ENCODE results near the gene XYLT1. TPM values are rescaled to one million over a fixed set of nuclear protein-coding genes. Genes with fewer than 3 reads are reported as not detected.

XYLT1 gene
- total and polyA plus RNA-seq, 10 of the 15 experiments (the other 5 are each of a cell fraction or from before 2014, with no cell fraction given), result 0.88 to 14.8 (median 5.8) TPM

DNA sequence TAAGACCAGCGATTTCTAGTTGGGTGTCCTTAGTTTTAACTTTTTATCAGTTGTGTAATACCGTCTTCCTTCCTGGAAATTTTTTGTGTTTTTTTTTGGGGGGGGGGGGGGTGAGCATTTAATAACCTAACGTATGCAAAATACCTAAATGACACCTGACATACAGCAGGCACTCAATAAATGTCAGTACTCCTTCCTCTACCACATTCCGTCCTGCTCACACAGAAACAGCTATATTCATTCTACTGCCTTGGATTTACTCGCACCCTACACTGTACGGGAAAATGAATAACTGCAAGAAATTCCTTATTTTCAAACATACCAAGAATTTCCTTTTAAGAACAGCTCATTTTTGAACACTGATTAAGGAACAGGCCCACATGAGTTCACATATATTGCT lies 5.3 kb downstream of the XYLT1 start:
- Histone ChIP-seq H4K20me1 (ENCODE audit: control insufficient read depth, insufficient read depth) (0 out of 2 replicates have a peak, but pooled peaks cover 2% of the 10 kb centered on the region), H3K27ac (ENCODE audit: control insufficient read depth, insufficient read depth) (no peak overlapping the region), H3K79me2 (ENCODE audit: control insufficient read depth, insufficient read depth, low read length) (peaks cover 6% of the 10 kb centered on the region), H3K9me3 (replicated peaks; ENCODE audit: control insufficient read depth, insufficient read depth, low read length) (no peaks in the 10 kb centered on the region; the same call in 2 of the 3 replicates), H3K4me1 (ENCODE audit: control insufficient read depth, insufficient read depth, low read length) (peaks cover 42% of the 10 kb centered on the region), H3K27me3 (replicated peaks in 1 of 2; ENCODE audit: control insufficient read depth in 2 of 2, insufficient read depth in 2 of 2, low read length in 1 of 2) (peaks cover 0 to 3% of the 10 kb centered on the region in 2 experiments; a peak in 3 of 4 replicates), H3K4me3 (no peak overlapping the region), H3K36me3 (ENCODE audit: control insufficient read depth in 2 of 2, insufficient read depth in 2 of 2, low read length in 1 of 2) (no peaks in the 10 kb centered on the region), H2AFZ (ENCODE audit: control insufficient read depth, low read depth, low read length) (no peak overlapping the region), H3K4me2 (ENCODE audit: control insufficient read depth, insufficient read depth) (no peak overlapping the region), H3K9ac (ENCODE audit: control insufficient read depth, insufficient read depth, low read length) (no peak overlapping the region)
- ATAC-seq (no peak), DNase-seq (ENCODE audit: low read depth, low spot score) (no peak), FAIRE-seq (no peak)
- no peak for TF ChIP-seq NRF1 (conservative IDR thresholded peaks at IDR 0.05; ENCODE audit: low read depth, low read length)
- no peak for TF ChIP-seq BRCA1 (IDR thresholded peaks at IDR 0.05; ENCODE audit: low read depth, low read length)
- TF ChIP-seq, protein P1, sequence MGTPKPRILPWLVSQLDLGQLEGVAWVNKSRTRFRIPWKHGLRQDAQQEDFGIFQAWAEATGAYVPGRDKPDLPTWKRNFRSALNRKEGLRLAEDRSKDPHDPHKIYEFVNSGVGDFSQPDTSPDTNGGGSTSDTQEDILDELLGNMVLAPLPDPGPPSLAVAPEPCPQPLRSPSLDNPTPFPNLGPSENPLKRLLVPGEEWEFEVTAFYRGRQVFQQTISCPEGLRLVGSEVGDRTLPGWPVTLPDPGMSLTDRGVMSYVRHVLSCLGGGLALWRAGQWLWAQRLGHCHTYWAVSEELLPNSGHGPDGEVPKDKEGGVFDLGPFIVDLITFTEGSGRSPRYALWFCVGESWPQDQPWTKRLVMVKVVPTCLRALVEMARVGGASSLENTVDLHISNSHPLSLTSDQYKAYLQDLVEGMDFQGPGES (IDR thresholded peaks at IDR 0.05), result no peak
- no peak for TF ChIP-seq FOXK2 (IDR thresholded peaks at IDR 0.05)
- no peak for TF ChIP-seq SRF (IDR thresholded peaks at IDR 0.05; ENCODE audit: low read depth in 2 of 2, low read length in 2 of 2)
- TF ChIP-seq SMARCA5 (IDR thresholded peaks at IDR 0.05), result no peak
- TF ChIP-seq, protein P2, sequence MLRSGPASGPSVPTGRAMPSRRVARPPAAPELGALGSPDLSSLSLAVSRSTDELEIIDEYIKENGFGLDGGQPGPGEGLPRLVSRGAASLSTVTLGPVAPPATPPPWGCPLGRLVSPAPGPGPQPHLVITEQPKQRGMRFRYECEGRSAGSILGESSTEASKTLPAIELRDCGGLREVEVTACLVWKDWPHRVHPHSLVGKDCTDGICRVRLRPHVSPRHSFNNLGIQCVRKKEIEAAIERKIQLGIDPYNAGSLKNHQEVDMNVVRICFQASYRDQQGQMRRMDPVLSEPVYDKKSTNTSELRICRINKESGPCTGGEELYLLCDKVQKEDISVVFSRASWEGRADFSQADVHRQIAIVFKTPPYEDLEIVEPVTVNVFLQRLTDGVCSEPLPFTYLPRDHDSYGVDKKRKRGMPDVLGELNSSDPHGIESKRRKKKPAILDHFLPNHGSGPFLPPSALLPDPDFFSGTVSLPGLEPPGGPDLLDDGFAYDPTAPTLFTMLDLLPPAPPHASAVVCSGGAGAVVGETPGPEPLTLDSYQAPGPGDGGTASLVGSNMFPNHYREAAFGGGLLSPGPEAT (IDR thresholded peaks at IDR 0.05; ENCODE audit: low read depth), result no peak
- TF ChIP-seq, protein P3, sequence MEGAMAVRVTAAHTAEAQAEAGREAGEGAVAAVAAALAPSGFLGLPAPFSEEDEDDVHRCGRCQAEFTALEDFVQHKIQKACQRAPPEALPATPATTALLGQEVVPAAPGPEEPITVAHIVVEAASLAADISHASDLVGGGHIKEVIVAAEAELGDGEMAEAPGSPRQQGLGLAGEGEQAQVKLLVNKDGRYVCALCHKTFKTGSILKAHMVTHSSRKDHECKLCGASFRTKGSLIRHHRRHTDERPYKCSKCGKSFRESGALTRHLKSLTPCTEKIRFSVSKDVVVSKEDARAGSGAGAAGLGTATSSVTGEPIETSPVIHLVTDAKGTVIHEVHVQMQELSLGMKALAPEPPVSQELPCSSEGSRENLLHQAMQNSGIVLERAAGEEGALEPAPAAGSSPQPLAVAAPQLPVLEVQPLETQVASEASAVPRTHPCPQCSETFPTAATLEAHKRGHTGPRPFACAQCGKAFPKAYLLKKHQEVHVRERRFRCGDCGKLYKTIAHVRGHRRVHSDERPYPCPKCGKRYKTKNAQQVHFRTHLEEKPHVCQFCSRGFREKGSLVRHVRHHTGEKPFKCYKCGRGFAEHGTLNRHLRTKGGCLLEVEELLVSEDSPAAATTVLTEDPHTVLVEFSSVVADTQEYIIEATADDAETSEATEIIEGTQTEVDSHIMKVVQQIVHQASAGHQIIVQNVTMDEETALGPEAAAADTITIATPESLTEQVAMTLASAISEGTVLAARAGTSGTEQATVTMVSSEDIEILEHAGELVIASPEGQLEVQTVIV (IDR thresholded peaks at IDR 0.05; ENCODE audit: borderline replicate concordance, partially characterized antibody), result no peak
- no peak for TF ChIP-seq LARP7 (IDR thresholded peaks at IDR 0.05)
- TF ChIP-seq ZNF384 (IDR thresholded peaks at IDR 0.05; ENCODE audit: borderline replicate concordance, low read depth, low read length), result no peak
- TF ChIP-seq BMI1 (IDR thresholded peaks at IDR 0.05; ENCODE audit: borderline replicate concordance), result no peak
- WGBS (ENCODE audit: insufficient coverage, insufficient replicate concordance, low lambda C conversion rate, missing lambda C conversion rate), result 74% methylated on average over 6 of the region's 6 CpGs
- intact Hi-C loops (cut with micrococcal nuclease; ENCODE audit: unreplicated experiment), result loop anchor here (5.0 to 10.0 kb wide), 5 partner anchors 98 to 391 kb away; no protein-coding TSS in a partner anchor
- RAD21 ChIA-PET (ENCODE audit: unreplicated experiment), result interaction anchor here (0.6 to 11.3 kb wide), 11 partner anchors 49 to 253 kb away, joined by 3 to 111 read pairs (median 5); no protein-coding TSS in a partner anchor
- SMC1A ChIA-PET (ENCODE audit: uncharacterized antibody, unreplicated experiment), result interaction anchor here (0.6 to 8.5 kb wide), 28 partner anchors 10 to 310 kb away, joined by 3 to 119 read pairs (median 4); no protein-coding TSS in a partner anchor
- BruUV-seq (replicated peaks), result no TSS peak
- CTCF ChIA-PET, result interaction anchor here (0.6 to 10.5 kb wide), 12 partner anchors 9 to 248 kb away, joined by 3 to 85 read pairs (median 4); no protein-coding TSS in a partner anchor
- in situ Hi-C loops (cut with MboI), result loop anchor here (5.0 kb wide), 2 partner anchors 163 to 208 kb away; no protein-coding TSS in a partner anchor
- POLR2A ChIA-PET, result interaction anchor here (0.6 to 3.9 kb wide), 6 partner anchors 49 to 164 kb away, joined by 3 to 24 read pairs (median 6); no protein-coding TSS in a partner anchor

Measured in GM12878 (cell line).